HG03442 (cell line): ENCODE measurements around the gene CYP17A1.

Source experiments
- ATAC-seq: cut with Tn5 transposase; IDR thresholded peaks from one replicate; pipeline ENCODE4 v1.9.1; 2021; ENCODE audit warnings: mild to moderate bottlenecking, moderate library complexity; ENCODE audit not compliant: unreplicated experiment

Gene CYP17A1

DNA sequence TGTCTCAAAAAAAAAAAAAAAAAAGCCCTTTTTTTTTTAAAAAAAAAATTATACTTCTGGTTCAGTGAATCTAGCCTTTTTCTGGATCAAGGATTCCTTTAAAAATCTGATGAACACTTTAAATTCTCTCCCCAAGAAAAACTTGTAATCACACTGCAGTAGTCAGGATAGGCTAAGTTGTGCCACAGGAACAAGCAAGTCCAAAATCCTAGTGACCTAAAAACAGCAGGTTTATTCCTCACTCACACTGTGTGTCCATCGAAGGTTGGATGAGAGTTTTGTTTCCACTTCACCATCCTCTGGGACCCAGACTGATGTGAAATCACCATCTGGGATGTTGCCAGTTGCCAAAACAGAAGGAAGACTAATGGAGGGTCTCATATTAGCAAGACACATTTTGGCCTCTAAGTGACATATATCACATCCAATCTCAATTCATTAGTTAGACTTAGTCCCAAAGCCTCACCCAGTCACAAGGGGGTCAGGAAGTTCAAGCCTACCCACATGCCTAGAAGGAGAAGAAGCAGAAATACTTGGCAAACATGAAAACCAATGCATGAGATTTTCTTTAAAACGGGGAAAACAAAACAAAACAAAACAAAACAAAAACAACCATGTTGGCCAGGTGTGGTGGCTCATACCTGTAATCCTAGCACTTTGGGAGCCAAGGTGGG, 32.7 kb downstream of the CYP17A1 start:
- ATAC-seq = no peak

DNA sequence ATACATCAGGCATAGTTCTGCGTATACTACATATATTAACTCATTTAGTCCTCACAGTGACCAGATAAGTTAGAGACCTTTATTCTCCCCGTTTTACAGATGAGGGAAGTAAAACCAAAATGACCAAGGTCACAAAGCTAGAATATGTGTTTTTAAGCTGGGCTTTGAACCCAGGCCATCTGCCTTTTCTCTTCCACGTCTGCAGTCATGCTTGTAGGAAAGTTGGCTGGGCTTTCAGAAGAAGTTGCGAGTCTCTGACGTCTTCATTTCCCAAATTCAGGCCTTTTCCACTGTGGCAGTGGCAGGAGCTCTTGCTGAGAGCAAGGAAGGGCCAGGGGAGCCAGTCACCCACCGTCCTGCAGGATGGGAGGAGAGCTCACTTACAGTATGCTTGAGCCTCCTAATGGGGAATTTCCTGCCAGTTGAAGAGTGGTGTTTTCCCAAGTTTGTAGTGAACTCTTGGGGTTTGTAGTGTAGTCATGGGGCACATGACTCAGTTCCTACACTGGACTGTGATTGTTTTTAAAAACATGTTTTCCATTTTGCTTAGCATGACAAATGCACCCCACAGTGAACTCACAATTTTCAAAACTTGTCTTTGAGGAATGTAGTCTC, 34.2 kb downstream of the CYP17A1 start:
- ATAC-seq = peak; percentile 53

DNA sequence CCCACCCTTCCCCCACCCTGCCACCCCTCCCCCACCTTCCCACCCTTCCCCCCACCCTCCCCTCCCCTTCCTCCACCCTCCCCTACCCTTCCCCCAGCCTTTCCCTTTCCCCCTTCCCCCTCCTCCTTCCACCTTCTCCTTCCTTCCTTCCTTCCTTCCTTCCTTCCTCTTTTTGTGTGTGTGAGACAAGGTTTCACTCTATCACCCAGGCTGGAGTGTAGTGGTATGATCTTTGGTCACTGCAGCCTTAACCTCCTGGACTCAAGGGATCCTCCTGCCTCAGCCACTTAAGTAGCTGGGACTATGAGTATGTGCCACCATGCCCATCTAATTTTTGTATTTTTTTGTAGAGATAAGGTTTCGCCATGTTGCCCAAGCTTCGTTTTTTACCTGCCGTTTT, 35.2 kb downstream of the CYP17A1 start:
- no peak for ATAC-seq

DNA sequence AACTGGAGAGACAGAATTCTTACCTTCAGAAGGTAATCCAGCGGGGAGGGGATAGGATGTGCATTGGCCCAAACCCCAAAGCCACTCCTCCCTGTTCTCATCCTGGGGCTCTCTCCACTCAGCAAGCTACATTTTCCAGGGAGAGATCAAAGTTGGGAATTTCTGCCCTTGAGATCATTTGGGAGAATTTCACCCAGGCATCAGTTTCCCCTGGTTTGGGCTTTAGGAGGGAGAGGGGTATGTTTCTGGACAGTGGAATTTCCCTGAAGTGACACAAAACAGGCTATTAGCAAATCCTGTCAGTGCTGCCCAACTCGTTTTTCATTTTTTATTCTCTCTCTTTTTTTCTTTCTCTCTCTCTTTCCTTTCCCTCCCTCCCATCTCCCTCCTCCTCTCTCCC, 35.7 kb downstream of the CYP17A1 start:
- no peak for ATAC-seq

DNA sequence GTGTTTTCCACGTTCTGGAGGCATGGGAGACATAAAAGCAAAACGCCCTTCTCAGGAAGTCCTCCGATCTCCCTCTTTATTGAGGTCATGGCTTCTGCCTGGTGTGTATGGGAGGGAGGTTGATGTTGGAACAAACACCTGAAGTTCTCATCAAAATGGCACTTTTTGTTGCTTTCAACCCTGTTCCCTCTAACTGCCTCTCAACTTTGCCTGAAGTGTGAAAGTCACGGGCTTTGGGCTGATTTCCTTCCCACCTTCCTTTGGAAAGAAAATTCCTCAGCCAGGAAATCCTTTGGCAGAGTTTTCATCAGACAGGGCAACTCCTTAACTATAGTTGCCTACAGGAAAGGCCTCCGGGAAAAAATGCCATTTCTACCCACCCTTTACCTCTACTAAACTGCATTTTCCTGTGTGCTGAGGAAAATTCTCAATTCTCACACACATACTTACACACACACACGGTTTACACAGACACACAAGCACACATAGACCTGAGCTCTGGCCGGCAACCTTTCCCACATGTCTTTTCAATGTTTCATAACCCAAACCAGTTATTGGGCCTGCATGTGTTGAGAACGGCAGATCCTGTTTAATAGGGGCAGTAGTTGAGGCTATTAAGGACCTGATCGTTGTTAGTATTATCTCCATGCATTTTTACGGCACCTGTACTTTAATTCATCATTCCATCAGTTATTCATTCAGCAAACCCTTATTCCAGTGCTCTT, 36.4 kb downstream of the CYP17A1 start:
- no peak for ATAC-seq

DNA sequence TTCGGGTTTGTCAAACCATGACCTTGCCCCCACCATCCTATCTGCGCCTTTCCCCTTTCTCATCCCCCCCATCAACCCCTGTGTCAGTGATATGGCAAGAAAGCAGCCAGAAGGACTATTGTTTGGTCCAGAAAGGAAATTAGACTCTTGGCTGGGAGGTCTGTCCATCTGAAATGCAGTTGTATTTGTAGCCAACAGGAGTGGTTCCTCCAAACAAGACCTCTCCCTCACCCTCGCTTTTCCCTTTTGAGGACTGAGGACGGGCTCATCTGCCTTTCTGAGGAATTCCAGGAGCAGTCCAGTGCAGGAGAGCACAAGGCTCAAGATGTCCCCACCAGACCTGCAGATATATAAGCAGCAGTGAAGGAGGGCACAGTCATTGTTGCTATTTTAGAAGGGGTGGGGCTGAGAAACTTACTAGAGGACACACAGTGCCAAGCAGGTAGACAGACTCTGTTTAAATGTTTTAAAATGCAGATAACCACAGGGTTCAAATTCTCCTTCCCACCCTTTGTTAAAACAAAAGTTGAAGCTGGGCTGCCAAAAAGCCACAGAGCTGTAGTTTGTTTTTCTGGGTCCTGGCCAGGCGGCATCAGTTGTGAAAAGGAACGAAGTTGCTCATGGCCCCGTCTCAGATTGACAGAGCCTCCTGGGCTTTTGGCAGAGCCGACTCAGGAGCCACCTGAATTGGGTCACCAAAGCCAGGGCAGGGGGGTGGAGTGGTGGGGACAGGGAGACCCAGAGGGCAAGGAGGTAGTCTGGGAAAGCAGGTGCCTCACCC, 37.3 kb downstream of the CYP17A1 start:
- ATAC-seq = no peak

DNA sequence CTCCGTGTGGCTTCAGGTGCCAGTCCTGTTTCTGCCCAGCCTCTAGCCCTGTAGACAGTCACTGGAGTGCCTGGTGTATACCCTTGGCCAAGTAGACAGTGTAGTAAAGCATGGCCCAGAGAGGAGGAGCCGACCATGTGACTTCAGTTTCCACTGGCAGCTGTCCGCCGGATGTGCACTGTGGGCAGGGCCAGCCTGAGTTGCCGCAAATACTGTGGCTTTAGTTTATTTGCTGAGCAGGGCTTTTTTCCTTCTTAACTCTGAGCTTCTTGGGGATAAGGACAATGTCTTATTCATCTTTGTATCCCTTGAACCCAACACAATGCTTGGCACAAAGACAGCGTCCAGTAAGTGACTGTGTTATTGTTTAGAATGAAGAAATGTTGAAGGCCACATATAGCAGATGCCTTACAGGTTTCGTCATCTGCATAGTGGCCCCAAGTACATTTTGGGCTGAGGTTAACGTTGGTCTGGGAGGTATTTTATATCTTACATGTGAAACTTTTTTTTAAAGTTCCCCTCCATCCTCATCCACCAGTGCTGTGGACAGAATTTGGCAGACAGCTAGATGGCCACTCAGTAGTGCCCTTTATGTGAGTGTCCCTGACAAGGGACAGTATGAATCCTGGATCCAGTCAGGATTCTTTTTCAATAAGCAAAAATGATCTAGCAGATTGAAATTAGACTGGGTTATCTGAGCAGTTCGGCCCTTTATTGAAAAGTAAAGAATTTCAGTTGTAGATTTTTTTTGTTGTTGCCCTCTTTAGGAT, 40.6 kb downstream of the CYP17A1 start:
- peak; percentile 87 for ATAC-seq

DNA sequence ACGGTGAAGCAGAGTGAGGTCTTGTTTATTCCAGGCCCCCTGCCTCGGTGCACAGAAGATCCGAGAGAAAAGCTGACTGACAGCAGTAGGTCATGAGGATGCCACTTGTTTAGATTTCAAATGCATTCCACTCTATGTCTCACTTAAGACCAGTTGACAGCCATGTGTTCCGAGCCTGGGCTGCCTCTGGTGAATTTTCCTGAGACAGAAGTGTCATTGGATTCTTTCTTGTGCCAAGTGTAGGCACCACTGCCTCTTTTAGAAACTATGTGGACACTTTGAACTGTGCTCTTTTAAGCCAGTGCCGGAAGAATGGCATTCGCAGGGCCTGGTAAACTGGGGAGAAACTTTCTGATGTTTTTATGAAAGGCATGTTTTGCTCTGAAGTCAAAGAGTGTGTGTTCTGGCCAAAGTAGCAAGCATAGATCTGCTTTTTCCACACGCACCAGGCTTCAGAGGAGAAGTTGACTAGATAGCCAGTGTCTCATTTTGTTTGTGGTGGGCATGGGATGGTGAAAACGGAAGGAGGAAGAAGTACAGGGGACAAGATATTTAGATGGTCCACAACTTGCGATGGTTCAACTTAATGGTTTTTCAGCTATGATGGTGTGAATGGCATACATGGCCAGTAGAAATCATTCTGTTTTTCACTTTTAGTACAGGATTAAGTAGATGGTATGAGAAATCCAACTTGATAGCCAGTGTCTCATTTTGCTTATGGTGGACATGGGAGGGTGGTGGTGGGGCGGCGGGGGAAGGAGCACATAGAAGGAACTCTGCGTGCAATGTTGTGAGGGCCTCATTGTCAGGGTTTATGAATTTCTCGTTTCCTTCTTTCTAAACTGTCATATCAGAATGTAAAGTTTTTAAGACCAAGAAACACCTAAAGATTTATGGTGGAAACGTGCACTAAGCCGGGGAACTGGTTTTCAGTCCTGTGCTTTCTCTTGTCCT, 41.5 kb downstream of the CYP17A1 start:
- ATAC-seq = peak; percentile 20

DNA sequence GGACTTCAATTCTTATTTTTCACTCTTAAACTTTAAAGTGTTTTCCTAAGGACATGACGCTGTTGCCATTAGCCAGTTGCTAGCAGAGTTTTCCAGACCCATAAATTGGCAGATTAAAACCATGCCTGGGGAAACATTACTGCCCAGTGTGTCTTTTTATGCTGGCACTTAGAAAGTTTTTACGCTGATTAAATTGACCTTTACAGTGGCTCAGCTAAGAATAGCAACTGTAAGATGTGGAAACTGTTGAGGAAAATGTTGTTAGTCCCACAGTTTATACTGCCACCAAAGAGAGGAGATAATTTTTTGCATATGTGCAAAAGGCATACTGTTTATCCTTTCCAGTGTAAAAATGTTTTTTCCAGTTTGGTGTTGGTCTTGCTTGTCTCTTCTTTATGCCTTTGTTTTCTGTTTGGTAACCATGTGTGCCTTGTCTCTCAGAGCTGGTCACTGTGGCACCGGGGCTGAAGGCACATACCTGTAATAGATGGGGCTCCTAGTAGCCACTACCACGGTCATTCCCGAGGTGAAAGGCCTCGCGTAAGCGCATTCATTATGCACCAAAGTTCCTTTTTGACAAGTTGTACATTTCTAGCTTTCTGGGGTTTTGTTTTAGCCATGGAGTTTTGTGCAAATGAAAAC, 45.3 kb downstream of the CYP17A1 start:
- no peak for ATAC-seq

DNA sequence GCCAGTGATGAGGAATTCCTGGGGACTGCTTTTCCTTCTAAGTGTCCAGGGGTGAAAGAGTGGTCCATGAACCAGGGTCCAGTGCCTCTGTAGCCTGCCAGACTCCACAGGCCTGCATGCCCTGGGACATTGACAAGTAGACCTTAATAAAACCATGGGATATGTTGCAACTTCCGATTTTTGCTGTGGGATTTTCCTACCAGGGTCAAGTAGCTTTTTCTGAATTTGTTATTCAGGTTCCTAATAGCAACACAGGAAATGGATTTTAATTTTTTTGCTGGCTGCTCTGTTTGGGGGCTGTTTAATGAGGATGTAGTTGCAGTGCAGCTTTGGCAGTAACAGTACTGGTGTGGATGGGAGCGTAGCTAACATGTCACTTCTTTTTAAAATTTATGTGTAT, 51.4 kb downstream of the CYP17A1 start:
- ATAC-seq = no peak

DNA sequence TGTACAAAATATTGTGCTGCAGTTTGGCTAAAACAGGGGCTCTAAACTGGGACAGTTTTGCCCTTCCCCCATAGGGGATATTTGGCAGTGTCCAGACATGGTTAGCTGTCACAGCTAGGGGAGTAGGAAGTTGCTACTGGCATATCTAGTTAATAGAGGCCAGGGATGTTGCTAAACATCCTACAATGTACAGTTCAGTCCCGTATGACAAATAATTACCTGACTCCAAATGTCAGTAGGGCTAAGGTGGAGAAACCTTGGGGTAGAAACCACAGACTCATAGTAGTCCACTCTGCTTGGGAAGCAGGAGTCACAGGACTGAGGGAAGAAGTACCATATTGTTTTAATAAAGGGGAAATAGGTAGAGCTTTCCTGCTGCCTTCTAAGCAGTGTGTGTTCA, 53.6 kb downstream of the CYP17A1 start:
- ATAC-seq = no peak

DNA sequence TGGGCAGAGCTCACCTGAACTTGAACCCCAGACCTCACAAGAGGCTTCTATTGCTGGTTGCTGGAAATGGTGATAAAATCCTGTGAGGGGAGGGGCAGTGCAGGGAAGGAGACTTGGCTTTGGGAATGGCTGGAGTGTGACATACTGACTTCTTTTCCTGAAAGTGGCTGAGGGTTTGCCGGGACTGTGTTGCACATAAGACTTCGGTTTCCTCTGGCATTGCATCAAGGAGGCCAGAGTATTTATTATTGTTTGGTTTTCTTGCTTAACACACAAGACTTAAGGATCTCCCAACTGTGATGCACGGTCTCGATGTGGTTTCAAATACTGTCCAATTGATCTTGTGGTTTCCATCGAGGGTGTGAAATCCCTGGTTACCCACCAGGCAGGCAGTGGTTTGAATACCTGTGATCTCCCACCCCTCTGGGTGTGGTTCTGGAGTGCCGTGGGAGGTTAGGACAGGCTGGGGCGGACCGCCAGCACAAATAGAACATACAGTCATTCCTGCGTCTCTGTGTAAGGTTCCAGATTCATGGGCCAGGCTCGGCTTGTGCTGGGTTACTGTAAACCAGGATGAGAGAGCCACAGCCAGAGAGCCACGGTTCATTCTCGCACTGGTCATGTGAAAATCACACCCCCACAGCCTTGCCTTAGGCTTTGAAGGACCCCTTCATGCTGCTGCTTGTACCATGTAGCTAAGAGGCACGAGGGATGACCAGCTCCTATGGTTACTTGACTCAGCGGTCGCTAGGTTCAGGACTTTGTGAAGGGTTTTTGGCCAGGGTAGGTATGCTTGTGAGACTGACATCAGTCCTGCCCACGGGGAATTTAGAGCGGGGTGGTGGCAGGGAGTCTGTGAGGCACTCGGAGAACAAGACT, 54.3 kb downstream of the CYP17A1 start:
- no peak for ATAC-seq

DNA sequence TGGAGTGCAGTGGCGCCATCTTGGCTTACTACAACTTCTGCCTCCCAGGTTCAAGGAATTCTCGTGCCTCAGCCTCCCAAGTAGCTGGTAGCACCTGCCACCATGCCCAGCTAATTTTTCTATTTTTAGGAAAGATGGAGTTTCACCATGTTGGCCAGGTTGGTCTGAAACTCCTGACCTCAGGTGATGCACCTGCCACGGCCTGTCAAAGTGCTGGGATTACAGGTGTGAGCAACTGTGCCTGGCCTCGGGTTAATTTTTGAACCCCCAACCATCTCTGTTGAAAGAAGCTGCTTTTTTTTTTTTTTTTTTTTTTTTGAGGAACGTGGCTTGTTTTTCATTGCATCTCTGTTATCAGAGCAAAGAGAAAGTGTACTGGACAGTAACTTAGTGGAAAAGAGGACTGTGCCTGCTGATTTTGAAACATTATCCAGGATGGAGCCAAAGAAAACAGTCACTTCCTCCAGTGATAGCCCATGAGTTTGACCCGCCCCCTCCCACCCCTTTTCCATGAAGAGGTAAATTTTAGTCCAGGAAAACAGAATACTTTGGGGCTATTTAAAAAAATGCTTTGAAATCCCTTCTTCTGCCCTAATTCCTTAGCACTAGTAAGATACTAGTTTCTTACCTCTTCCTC, 55.2 kb downstream of the CYP17A1 start:
- ATAC-seq = no peak

DNA sequence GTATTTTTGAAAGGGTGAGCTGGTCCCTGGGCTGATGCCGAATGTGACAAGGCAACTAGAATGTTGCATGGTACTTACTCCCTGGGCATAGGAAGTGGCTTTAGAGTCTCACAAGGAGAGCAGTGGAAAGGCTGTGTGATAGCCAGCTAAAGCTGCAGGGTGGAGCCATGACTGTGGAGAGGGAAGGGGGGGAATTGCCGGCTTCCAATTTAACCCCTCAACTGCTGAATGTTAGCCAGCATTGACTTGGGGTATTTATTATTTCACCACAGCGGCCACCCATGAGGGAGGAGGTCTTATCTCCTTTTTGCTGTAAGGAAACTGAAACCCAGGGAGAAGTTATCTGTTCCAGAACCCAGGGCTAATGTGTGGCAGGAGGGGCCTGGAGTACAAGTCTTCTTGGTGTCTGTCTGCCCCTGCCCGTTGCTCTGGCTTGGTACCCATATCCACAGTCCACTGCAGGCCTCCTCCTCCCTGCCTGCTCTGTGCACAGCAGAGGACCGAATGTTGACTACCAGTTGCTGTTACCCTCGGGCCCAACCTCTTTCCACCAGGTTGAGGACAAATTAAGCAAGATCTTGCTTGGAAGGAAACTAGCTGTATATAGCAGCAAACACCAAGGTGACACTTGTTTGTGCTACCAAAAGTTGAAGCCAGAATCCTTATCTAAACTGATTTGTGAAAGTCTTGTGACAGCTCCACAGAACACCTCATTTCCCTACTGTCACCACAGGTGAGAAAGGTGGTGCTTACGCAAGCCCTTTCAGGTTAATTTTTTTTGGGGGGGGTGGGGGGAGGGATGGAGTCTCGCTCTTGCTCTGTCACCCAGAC, 55.9 kb downstream of the CYP17A1 start:
- ATAC-seq = no peak
